Measurements from ENCODE around the gene RNF44.
"Not testable (repeated sequence)": the region's sequence is repeated elsewhere in the genome, so short reads cannot be mapped to it uniquely, and the experiment has no call there.

The RNF44 gene

DNA sequence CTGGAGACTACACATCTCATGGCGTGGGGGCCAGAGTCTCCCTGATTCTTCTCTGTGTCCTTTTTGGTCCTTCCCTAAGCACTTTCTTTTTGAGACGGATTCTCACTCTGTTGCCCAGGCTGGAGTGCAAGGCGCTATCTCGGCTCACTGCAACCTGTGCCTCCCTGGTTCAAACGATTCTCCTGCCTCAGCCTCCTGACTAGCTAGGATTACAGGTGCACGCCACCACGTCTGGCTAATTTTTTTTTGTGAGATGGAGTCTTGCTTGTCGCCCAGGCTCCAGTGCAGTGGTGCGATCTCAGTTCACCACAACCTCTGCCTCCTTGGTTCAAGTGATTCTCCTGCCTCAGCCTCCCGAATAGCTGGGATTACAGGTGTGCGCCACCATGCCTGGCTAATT lies 13.7 kb upstream of the RNF44 start:
- not testable (repeated sequence) for DNase-seq

DNA sequence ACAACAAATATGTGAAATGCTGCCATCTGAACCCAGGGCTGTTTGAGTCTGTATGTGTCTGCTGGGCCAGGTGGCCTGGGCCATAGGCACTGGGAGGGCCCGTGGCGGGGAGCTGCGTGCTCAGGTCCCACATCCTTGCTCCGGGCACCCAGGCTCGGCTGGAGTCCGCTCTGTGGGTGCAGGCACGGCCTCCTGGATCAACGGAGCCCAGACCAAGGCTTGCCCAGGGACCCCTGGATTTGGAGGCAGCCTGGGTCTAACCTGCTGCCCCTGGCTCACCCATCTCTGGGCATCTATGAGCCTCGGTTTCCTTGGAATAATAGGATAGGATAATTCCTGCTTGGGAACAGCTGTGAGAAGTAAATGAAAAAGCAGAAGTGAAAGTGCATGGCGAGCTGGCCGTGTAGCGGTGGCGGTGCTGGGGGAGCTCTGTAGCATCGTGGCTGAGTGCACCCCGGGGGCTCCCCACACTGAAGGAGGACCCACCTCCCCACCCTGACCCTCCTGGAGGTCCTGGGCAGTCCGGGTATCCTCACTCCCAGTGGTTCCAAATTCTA lies 13.2 kb upstream of the RNF44 start:
- no peak for DNase-seq

DNA sequence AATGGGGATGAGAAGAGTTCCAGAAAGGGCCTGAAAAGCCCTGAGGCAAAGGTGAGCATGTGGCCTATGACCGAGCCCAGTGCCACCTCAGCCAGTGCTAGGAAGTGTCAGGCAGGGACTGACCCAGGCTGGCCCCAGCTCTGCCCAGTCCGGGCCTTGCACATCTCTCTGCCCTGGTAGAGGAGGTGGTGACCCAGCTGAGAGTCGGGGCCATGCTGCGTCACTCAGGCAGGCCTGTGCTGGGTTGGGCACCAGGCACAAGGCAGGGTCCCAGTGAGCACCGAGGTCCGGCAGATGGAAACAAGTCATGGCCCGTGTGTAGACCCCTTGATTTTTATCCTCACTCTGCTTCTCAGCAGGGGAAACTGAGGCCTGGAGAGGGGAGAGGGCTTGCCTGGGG lies 12.7 kb upstream of the RNF44 start:
- DNase-seq = no peak

DNA sequence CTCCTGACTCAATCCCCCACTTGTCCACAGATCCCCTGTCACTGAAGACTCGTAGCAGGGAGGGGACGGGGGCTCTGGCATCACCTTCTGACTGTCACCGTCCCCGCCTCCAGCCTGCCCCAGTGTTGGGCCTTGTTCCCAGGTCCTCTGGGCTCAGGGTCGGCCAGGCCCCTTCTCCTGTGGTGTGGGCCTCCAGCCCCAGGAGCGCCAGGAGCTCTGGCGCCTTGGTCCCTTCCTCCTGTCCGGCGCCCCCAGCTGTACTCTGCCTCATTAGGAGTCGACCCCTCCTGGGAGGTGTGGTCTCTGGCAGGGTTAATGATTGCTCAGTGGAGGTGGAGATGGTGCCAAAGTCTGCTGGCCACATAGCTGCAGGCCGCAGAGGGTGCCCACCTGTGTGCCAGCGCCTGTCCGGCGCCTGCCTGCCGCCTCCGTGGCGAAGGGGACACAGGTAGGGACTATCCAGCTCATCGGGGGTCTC lies 11.8 kb upstream of the RNF44 start, which contains the start of gene CDHR2:
Gene CDHR2, plus strand, starts transcription at position 376 of the 478 bp plus-strand sequence. CDS start 16,011 bp downstream, outside the sequence.
- DNase-seq = no peak

DNA sequence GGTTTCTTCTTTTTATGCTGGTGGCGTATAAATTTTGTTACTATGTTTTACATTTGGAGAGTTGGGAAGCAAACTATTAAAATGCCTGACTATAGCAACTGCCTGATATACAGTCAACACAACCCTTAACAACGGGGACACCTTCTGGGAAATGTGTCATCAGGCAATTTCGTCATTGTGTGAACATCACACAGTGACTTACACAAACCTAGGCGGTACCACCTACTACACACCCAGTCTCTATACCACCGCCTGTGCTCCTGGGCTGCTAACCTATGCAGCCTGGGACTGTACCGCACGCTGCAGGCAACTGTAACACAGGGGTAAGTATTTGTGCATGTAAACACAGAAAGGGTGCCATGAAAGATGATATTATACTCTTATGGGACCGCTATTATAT lies 10.6 kb upstream of the RNF44 start:
- DNase-seq = no peak

DNA sequence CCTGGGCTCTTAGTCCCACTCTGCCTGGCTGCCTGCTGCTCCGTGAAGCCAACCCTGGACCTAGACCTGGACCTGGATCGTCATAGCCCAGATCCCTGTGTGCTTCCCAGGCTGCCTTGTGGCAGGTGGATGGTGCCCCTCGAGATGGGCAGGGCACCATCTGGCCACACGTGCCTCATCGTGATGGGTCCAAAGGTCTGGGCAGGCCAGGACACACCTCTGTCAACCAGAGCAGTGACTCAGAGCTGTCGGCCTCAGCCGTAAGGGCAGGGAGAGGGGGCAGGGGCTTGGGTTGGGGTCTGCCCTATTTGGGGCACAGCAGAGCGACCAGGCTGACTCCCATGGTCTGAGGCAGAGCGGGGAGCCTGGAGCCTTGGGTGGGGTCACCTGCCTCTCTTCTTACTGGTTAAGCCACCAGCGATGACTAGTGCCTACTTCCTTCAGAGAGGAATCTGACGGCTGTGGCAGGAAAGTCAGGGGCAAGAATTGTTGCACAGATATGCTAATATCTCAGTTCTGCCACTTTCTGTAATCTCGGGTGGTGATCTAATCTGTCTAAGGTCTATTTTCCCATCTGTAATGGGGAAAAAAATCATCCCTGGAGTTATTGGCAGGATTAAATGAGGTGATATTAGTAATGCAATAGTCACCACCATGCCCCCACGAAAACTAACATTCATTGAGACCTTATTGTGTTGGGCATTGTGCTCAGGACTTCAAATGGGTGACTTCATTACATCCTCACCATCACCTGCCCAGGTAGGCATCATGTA lies 8.7 kb upstream of the RNF44 start:
- DNase-seq = no peak

GRCh38 chr5:176545388-176545736 lies 8.2 kb upstream of the RNF44 start:
- no peak for DNase-seq

GRCh38 chr5:176543428-176544182 lies 6.4 kb upstream of the RNF44 start:
- DNase-seq = peak; percentile 60

GRCh38 chr5:176542596-176543427 lies 5.6 kb upstream of the RNF44 start:
- no peak for DNase-seq

- no peak for DNase-seq
These were observed 5.0 kb upstream of the RNF44 start for GRCh38 chr5:176542135-176542595.

DNA sequence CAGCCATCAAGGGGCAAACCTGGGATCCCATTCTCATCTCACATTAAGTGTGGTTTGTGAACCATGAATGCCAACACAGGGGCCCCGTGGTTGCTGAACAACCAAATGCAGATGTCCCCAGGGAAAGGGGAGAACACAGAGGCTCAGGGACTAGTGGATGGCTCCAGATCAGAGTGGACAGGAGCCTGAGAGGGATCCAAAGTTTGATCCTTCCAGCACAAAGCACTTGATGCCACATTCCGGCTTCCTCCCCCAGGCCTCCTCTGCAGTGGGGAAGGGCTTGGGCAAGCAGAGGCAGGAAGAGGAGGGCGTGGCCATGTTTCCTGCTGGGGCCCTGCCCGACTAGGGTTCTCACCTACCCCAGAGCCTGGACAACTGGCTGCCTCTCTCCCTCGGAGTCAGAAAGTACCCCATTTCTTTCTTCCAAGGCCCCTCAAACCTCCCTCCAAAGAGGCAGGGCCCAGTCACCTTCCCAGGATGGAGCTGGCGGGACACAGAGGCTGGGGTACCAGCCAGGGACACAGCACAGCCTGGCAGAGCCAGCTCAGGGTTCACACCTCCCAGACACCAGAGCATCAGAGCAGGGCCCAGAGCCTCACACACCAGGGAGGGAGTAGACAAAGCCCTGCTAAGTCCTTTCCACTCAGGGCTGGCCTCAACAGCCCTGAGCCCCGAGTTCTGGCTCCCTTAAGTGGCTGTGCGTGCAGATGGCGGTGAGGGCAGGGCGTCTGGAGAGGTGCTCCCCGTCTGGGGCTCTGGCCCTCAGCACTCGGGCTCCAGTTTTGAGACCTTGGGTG lies 4.3 kb upstream of the RNF44 start:
- no peak for DNase-seq

DNA sequence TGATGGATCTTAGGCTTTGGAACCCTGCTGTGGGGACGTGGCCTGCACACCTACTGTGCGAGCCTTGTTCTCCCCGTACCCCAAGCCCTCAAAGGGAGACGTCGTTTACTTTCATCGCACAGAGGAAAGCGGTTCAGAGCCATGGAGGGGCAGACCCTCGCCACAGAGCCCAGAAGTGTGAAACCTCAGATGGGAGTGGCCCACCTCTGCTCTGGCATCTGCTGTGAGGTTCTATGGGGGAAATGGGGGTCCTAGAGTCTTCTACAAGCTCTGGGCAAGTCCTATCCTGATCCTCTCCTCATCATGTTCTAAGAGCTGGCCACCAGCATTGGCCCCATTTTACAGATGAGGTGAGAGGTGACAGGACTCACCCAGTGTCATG lies 3.7 kb upstream of the RNF44 start:
- DNase-seq = no peak

GRCh38 chr5:176540476-176540899 lies 3.3 kb upstream of the RNF44 start:
- DNase-seq = no peak

GRCh38 chr5:176538989-176539384 lies 1.8 kb upstream of the RNF44 start:
- DNase-seq = no peak

DNA sequence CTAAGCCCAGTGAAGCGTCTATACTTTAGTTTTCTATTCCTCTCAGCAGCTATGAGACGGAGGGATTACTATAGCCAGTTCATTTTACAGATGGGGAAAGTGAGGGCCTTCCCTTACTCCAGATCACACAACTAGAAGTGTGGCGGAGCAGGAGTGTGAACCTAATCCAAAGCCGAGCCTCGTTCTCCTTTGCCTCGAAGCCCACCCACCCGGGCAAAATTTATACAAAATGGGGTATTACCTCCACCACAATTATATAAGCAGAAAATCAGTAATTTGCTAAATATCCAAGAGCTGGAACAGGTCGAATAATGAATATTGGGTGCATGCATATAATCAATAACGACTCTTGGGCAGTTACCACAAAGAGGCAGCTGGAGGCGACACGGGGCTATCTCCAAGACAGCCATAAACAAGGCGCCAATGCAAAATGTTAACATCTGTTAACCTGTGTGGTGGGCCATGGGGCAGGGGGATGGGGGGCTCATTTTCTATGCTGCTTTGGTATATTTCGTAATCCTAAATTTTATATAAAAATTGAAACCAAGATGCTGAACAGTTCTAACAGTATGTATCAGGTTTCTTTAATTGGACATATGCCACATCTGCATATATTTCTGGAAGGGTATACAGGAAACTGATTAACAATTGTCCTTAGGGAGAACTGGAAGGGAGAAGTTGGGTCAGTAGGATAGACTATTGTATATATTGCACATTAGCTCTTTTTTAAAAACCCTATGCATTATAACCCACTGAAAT lies 1.2 kb upstream of the RNF44 start:
- no peak for DNase-seq

DNA sequence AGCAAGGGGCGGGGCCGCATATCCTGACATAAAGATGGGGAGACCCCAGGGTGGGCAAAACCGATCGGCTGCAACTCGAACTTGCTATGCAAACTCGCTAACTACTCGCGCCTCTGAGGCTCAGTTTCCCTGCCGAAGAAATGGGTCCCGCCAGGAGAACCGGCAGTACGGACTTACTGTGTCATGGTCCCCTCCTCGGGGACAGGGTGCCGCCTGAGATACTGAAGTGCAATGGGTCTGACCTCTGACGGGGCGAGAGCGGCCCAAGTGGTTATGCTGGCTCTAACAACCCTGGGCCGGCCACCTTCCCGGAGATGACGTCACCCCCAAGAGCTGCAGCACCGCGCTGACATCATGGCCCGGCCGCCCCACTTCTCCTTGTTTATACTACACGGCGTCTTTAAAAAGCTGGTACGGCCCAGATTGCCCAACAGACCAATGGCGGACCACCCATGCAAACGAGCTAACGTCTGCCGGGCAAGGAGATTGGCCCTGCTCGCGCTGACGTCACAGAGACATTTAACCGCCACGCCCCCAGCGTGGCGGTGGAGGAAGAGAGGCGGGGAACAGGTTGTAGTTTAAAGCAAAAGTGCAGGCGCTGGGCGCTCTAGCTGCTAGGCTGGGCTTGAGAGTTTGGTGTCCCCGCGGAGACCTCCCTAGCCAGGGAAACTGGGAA lies 490 bp upstream of the RNF44 start:
- DNase-seq = peak; percentile 93

DNA sequence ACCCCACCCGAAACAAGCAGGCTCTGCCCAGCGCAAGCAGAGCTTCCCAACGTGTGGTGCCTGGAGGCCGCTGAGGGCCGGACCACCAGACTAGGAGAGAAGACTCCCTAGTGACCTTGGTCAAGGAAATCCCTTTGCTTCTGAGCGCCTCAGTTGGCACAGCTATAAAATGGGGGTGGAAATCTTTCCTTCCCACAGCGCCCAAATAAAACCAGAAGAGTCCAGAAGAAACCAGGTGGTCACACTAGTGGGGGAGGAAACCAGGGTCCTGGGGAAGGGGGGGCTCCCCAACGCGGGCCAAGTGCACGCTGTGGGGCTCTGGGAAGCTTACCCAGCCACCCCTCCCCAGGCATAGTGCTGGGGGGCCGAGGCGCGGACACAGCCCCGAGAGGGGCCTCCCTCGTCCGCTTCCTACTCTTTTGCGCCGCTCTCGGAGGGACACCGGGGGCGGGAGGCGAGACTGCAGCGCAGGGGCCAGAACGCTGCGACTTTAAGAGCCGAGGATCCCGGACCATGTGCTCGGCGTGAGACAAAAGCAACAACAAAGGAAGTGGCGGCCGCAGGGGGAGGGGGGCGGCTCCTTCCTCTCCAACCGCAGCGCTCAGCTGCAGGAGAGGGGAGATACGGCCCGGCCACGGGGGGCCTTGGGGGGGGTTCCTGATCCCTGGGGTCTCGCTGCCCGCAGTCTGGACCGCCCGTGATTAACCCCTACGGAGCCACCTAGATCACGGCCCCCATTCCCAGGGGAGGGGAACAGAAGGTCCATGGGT lies 885 bp downstream of the RNF44 start:
- DNase-seq = peak; percentile 21

DNA sequence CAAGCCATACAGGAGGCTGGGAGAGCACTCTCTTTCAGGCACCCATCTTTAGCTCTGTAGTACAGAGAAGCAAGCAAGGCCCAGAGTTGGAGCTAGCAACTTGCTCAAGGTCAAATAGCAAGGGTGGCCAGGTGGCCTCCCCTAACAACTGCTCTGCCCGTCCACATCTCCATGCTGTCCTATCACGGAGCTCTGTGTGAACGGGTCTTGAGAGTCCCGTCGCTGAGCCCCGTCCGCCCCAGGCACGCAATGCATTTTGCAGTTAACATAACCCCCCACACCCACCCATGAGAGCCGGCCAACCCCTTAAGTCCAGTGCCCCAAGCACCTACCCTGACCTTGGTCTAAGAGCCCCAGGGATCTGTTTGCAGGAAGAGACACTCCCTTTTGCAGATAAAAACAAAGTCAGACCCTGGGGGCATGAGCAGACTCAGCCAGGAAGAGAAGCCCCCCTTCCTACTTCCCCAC lies 1.5 kb downstream of the RNF44 start:
- DNase-seq = no peak

DNA sequence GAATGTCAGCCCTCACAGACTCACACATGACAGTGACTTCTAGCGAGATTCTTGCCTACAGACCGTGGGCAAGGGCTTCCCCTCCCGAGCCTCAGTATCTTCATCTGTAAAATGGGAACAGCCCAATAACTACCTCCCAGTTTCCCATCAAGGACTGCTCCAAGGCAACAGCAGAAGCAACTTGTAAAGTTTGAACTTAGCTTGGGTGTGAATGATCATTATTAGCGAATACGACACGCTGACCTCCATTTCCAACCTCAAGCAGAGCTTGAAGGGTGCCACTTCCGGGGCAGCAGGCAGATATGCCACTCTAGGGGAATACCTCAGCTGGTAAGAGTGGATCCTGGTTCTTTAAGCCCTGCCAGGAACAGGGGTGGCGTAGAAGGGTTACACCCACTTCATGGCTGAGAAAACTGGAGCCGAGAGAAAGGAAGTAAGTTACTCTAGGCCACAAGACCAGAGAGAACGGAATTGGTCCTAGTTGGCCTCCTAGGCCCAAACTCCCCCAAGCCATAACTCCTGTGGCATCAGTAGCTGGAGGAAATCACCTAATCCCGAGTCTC lies 2.0 kb downstream of the RNF44 start:
- DNase-seq = no peak

Measured in NCI-H1105 treated with DMSO at 0.1 percent for 48 hours (cell line).